Activated T-helper 2 cell treated with anti-CD3 and anti-CD28 coated beads, Interferon-gamma antibody, Interleukin-2, Interleukin-4, amounts not matched to agents 10 μg/mL and 5 μg/mL and 100 μg/mL, durations not matched to agents 14 hours and 24 hours and 36 hours (primary cell): ENCODE data around the gene EXOC2. TPM values are rescaled to one million over a fixed set of nuclear protein-coding genes. Genes with fewer than 3 reads are reported as not detected.

Experiments
- DNase-seq: peaks from one replicate; pipeline ENCODE4 v3.0.0; 2021; ENCODE audit warnings: low spot score
- H3K27ac Mint-ChIP-seq: one replicate; pipeline ENCODE4 v1.8.0; 2021; ENCODE audit warnings: mixed read lengths
- H3K27me3 Mint-ChIP-seq: one replicate; pipeline ENCODE4 v1.8.0; 2021; ENCODE audit warnings: low read depth, mixed read lengths
- H3K36me3 Mint-ChIP-seq: one replicate; pipeline ENCODE4 v1.8.0; 2021; ENCODE audit warnings: low read depth, mixed read lengths
- H3K4me1 Mint-ChIP-seq: one replicate; pipeline ENCODE4 v1.8.0; 2021; ENCODE audit warnings: low read depth, mixed read lengths
- H3K4me3 Mint-ChIP-seq: one replicate; pipeline ENCODE4 v1.8.0; 2021; ENCODE audit warnings: low read depth, mild to moderate bottlenecking, moderate library complexity, mixed read lengths
- H3K9me3 Mint-ChIP-seq: one replicate; pipeline ENCODE4 v1.8.0; 2021; ENCODE audit warnings: mixed read lengths
- intact Hi-C: fragments of 100-400 bp; cut with micrococcal nuclease; formaldehyde crosslinking; loops from one replicate; pipeline ENCODE4 v1.15.1; 2023
- total RNA-seq: library from RNA; stranded (reverse); gene quantifications from 2 replicates; pipeline ENCODE4 v1.2.3, GENCODE V29; 2022

Gene EXOC2
- total RNA-seq, 1 donor from 2014 or later, result 53.9 TPM

DNA sequence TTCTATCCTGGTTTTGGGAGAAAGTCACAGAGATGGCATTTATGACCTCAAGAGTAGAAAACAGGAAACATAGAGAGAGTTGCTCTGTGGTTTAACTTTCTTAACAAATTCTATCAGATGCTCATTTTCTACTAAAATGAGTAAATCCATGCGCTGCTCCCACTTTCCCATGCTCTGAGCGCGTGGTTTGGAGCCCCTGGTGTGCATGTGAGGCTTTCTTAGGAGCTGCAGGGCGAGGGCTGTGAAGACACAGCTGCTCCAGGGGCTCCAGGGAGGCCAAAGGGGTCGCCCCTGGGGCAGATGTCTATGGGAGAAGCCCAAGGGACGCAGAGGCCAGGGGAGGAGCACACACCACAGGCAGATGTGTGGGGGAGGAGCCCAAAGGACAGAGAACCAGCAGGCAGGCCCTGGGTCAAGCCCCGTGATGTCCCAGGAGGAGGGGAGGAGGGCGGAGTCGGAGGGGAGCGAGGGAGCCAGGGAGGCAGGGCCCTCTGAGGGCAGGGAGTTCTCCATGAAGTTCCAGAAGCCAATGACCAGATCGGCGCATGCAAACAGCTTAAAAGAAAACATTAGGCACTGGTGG lies 178.5 kb downstream of the EXOC2 start:
- Mint-ChIP-seq H3K9me3 (peaks cover 20% of the 10 kb centered on the region), H3K27ac (peak overlapping the region; percentile 96), H3K36me3 (peaks cover 64% of the 10 kb centered on the region), H3K27me3 (no peaks in the 10 kb centered on the region), H3K4me1 (peaks cover 61% of the 10 kb centered on the region), H3K4me3 (peak overlapping the region; percentile 22)
- DNase-seq, result no peak
- intact Hi-C loops, result loop anchor here (1.0 kb wide), 1 partner anchor 34 kb away; no protein-coding TSS in a partner anchor

DNA sequence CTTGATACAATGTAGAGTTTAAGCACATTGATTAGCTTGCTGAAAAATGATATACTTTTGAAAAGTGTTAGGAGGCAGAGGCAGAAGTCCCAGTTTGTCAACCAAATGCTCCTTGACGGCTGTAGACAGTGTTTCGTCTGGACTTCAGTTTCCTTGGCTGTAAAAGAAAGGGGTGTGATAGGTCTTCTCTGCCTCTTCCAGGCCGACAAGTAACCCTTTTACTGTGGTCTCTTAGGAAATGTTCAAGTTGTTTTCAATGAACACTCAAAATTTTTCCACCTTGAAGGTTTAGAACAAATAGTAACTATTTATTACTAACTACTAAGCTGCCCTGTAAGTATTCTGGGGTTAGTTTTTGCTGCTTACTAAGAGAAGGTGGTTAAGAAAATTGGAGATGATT lies 179.0 kb downstream of the EXOC2 start:
- H3K27ac Mint-ChIP-seq, result peak overlapping the region; percentile 96
- peaks cover 20% of the 10 kb centered on the region for H3K9me3 Mint-ChIP-seq
- no peak for DNase-seq
- intact Hi-C loops, result loop anchor here (1.0 kb wide), 1 partner anchor 34 kb away; no protein-coding TSS in a partner anchor
- peak overlapping the region; percentile 22 for H3K4me3 Mint-ChIP-seq
- H3K27me3 Mint-ChIP-seq, result no peaks in the 10 kb centered on the region
- peaks cover 67% of the 10 kb centered on the region for H3K4me1 Mint-ChIP-seq
- peaks cover 64% of the 10 kb centered on the region for H3K36me3 Mint-ChIP-seq

- peak overlapping the region; percentile 96 for H3K27ac Mint-ChIP-seq
These were observed 179.9 kb downstream of the EXOC2 start for GRCh38 chr6:513058-513457.

GRCh38 chr6:511488-512137 lies 181.3 kb downstream of the EXOC2 start:
- Mint-ChIP-seq H3K4me3 (peak overlapping the region; percentile 50), H3K36me3 (peaks cover 48% of the 10 kb centered on the region), H3K4me1 (peaks cover 83% of the 10 kb centered on the region), H3K27me3 (no peaks in the 10 kb centered on the region), H3K9me3 (peaks cover under 1% of the 10 kb centered on the region), H3K27ac (peak overlapping the region; percentile 95)
- intact Hi-C loops, result no loop called here
- no peak for DNase-seq

More at GRCh38 chr6:513058-513457, 179.9 kb downstream of the EXOC2 start:
- peaks cover 60% of the 10 kb centered on the region for H3K36me3 Mint-ChIP-seq
- H3K9me3 Mint-ChIP-seq, result peaks cover 12% of the 10 kb centered on the region
- no peak for DNase-seq
- H3K4me3 Mint-ChIP-seq, result no peak overlapping the region
- intact Hi-C loops, result no loop called here
- H3K27me3 Mint-ChIP-seq, result no peaks in the 10 kb centered on the region
- H3K4me1 Mint-ChIP-seq, result peaks cover 75% of the 10 kb centered on the region

DNA sequence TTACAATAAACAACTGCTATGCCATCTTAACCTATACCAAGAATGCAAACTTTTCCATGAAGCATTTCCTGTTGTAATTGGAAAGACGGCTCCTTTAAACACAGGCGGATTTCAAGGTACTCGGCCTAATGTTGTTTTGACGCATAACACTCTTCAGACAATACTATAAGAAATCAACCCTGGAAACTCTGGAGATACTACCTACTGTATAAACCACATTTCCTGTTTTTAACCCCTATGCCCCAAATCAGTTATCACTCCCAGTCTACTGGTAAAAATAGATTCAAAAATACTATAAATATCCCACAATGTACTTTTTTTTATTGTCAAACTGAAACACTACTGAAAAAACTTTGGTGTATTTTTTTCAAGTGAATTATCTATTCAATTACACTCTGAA lies 183.3 kb downstream of the EXOC2 start:
- intact Hi-C loops, result loop anchor here (1.0 kb wide), 3 partner anchors 10 to 39 kb away; no protein-coding TSS in a partner anchor
- no peaks in the 10 kb centered on the region for H3K27me3 Mint-ChIP-seq
- no peak for DNase-seq
- peaks cover 42% of the 10 kb centered on the region for H3K36me3 Mint-ChIP-seq
- H3K4me1 Mint-ChIP-seq, result peaks cover 90% of the 10 kb centered on the region
- H3K4me3 Mint-ChIP-seq, result peak overlapping the region; percentile 17
- peak overlapping the region; percentile 95 for H3K27ac Mint-ChIP-seq
- no peaks in the 10 kb centered on the region for H3K9me3 Mint-ChIP-seq

- H3K27ac Mint-ChIP-seq, result peak overlapping the region; percentile 95
- peaks cover 47% of the 10 kb centered on the region for H3K36me3 Mint-ChIP-seq
- H3K4me1 Mint-ChIP-seq, result peaks cover 90% of the 10 kb centered on the region
- intact Hi-C loops, result loop anchor here (1.0 kb wide), 2 partner anchors 9 to 40 kb away; no protein-coding TSS in a partner anchor
- no peaks in the 10 kb centered on the region for H3K9me3 Mint-ChIP-seq
- H3K4me3 Mint-ChIP-seq, result no peak overlapping the region
- no peaks in the 10 kb centered on the region for H3K27me3 Mint-ChIP-seq
- no peak for DNase-seq
These were observed 184.3 kb downstream of the EXOC2 start for GRCh38 chr6:508614-509013.

- intact Hi-C loops, result no loop called here
- H3K4me3 Mint-ChIP-seq, result no peak overlapping the region
- peak overlapping the region; percentile 95 for H3K27ac Mint-ChIP-seq
- no peak for DNase-seq
- H3K36me3 Mint-ChIP-seq, result peaks cover 43% of the 10 kb centered on the region
- H3K9me3 Mint-ChIP-seq, result no peaks in the 10 kb centered on the region
- H3K27me3 Mint-ChIP-seq, result no peaks in the 10 kb centered on the region
- H3K4me1 Mint-ChIP-seq, result peaks cover 90% of the 10 kb centered on the region
These were observed 184.9 kb downstream of the EXOC2 start for GRCh38 chr6:508006-508405.

DNA sequence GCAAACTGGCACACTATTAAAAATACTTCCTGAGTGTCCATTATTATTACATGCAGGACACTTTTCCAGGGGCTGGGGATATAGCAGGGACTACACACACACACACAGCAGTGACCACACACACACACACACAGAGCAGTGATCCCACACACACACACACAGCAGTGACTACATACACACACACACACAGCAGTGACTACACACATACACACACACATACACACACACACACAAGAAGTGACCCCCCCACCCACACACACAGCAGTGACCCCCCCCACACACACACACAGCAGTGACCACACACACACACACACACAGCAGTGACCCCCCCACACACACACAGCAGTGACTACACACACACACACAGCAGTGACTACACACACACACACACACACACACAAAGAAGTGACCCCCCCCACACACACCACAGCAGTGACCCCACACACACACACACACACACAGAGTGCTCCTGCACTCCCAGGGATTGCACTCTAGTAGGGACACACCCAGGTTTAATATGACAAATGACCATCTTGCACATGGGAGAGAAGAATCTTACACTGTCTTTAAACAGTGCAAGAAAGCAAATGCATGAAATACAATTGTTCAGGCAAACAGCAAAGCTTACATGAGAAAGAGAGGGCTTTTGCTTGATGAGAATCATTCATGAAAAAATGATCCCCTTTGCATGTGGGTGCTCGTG lies 185.9 kb downstream of the EXOC2 start:
- Mint-ChIP-seq H3K27ac (peak overlapping the region; percentile 95), H3K9me3 (no peaks in the 10 kb centered on the region), H3K4me3 (peak overlapping the region; percentile 38), H3K27me3 (no peaks in the 10 kb centered on the region), H3K4me1 (peaks cover 94% of the 10 kb centered on the region), H3K36me3 (peaks cover 45% of the 10 kb centered on the region)
- DNase-seq, result no peak
- intact Hi-C loops, result loop anchor here (1.0 to 2.0 kb wide), 2 partner anchors 16 to 318 kb away; no protein-coding TSS in a partner anchor

GRCh38 chr6:506508-506907 lies 186.4 kb downstream of the EXOC2 start:
- Mint-ChIP-seq H3K4me3 (peak overlapping the region; percentile 38), H3K4me1 (peaks cover 94% of the 10 kb centered on the region), H3K27ac (peak overlapping the region; percentile 95), H3K9me3 (no peaks in the 10 kb centered on the region), H3K36me3 (peaks cover 39% of the 10 kb centered on the region), H3K27me3 (no peaks in the 10 kb centered on the region)
- DNase-seq, result no peak
- intact Hi-C loops, result loop anchor here (1.0 to 2.0 kb wide), 2 partner anchors 15 to 318 kb away; no protein-coding TSS in a partner anchor

DNA sequence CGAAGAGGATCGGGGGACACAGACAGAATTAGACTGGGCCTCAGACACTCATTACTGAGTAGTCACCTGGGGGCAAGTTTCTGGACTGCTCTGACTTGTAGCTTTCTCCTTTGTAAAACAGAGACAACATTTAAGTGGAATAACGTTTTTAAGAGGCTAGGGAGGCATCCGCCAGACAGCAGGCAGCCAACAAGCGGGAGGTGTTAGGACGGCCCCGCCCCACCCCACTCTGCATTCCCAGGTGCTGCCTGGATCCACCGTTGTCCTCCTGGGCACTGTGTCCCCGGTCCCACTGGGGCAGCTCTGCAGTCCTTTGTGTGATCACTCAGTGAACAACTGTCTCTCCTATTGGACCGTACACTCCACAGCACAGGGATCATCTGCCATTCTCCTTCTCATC lies 187.6 kb downstream of the EXOC2 start:
- H3K4me1 Mint-ChIP-seq, result peaks cover 90% of the 10 kb centered on the region
- H3K27me3 Mint-ChIP-seq, result no peaks in the 10 kb centered on the region
- H3K4me3 Mint-ChIP-seq, result no peak overlapping the region
- H3K9me3 Mint-ChIP-seq, result no peaks in the 10 kb centered on the region
- DNase-seq, result no peak
- intact Hi-C loops, result no loop called here
- H3K27ac Mint-ChIP-seq, result peak overlapping the region; percentile 95
- peaks cover 31% of the 10 kb centered on the region for H3K36me3 Mint-ChIP-seq

GRCh38 chr6:504446-504980 lies 188.4 kb downstream of the EXOC2 start:
- no peak overlapping the region for H3K4me3 Mint-ChIP-seq
- H3K27me3 Mint-ChIP-seq, result no peaks in the 10 kb centered on the region
- H3K9me3 Mint-ChIP-seq, result no peaks in the 10 kb centered on the region
- H3K4me1 Mint-ChIP-seq, result peaks cover 90% of the 10 kb centered on the region
- peak overlapping the region; percentile 95 for H3K27ac Mint-ChIP-seq
- peaks cover 31% of the 10 kb centered on the region for H3K36me3 Mint-ChIP-seq
- intact Hi-C loops, result no loop called here
- DNase-seq, result no peak

GRCh38 chr6:503610-504362 lies 189.2 kb downstream of the EXOC2 start:
- no peak overlapping the region for H3K4me3 Mint-ChIP-seq
- intact Hi-C loops, result no loop called here
- H3K27ac Mint-ChIP-seq, result peak overlapping the region; percentile 85
- H3K27me3 Mint-ChIP-seq, result no peaks in the 10 kb centered on the region
- H3K9me3 Mint-ChIP-seq, result no peaks in the 10 kb centered on the region
- no peak for DNase-seq
- peaks cover 90% of the 10 kb centered on the region for H3K4me1 Mint-ChIP-seq
- H3K36me3 Mint-ChIP-seq, result peaks cover 33% of the 10 kb centered on the region
